ENCODE data around the gene DRD3.

The DRD3 gene

GRCh38 chr3:114178770-114179368 is at the start of gene DRD3:
Gene DRD3, minus strand, starts transcription at chr3:114179052. Its CDS starts 7,060 bp downstream, at chr3:114171992.
- no peaks in the 10 kb centered on the region for H3K27me3 ChIP-seq (ENCODE audit: low read depth, low read length)
- no peaks in the 10 kb centered on the region for H3K4me1 ChIP-seq (ENCODE audit: control insufficient read depth in 1 of 2, insufficient read depth in 2 of 2, low read length in 2 of 2)
- no peaks in the 10 kb centered on the region for H3K36me3 ChIP-seq (ENCODE audit: control insufficient read depth in 1 of 2, insufficient read depth in 2 of 2, low read length in 2 of 2)
- no peaks in the 10 kb centered on the region for H3K9me3 ChIP-seq (ENCODE audit: control insufficient read depth in 1 of 2, low read length in 2 of 2)
- H3K27ac ChIP-seq (ENCODE audit: low read length): no peak within 1 kb of the TSS
- H3K4me3 ChIP-seq (ENCODE audit: low read depth in 1 of 2, low read length in 2 of 2): no peak within 1 kb of the TSS

- no peak overlapping the region for H3K27ac ChIP-seq (ENCODE audit: low read length)
- H3K36me3 ChIP-seq (ENCODE audit: control insufficient read depth in 1 of 2, insufficient read depth in 2 of 2, low read length in 2 of 2): no peaks in the 10 kb centered on the region
Observed at GRCh38 chr3:114227076-114227475, 48.2 kb upstream of the DRD3 start.

GRCh38 chr3:114226313-114226712 is 47.5 kb upstream of the DRD3 start:
- H3K4me1 ChIP-seq (ENCODE audit: control insufficient read depth in 1 of 2, insufficient read depth in 2 of 2, low read length in 2 of 2): no peaks in the 10 kb centered on the region
- no peak overlapping the region for H3K27ac ChIP-seq (ENCODE audit: low read length)

More at GRCh38 chr3:114227076-114227475, 48.2 kb upstream of the DRD3 start:
- Histone ChIP-seq H3K27me3 (ENCODE audit: low read depth, low read length) (no peaks in the 10 kb centered on the region), H3K4me1 (ENCODE audit: control insufficient read depth in 1 of 2, insufficient read depth in 2 of 2, low read length in 2 of 2) (no peaks in the 10 kb centered on the region), H3K9me3 (ENCODE audit: control insufficient read depth in 1 of 2, low read length in 2 of 2) (peaks cover 8 to 18% of the 10 kb centered on the region in 2 donors), H3K4me3 (ENCODE audit: low read depth in 1 of 2, low read length in 2 of 2) (no peak overlapping the region)

GRCh38 chr3:114223143-114223542 is 44.3 kb upstream of the DRD3 start:
- Histone ChIP-seq H3K36me3 (ENCODE audit: control insufficient read depth in 1 of 2, insufficient read depth in 2 of 2, low read length in 2 of 2) (no peaks in the 10 kb centered on the region), H3K9me3 (ENCODE audit: control insufficient read depth in 1 of 2, low read length in 2 of 2) (peaks cover 8 to 18% of the 10 kb centered on the region in 2 donors), H3K4me3 (ENCODE audit: low read depth in 1 of 2, low read length in 2 of 2) (no peak overlapping the region), H3K4me1 (ENCODE audit: control insufficient read depth in 1 of 2, insufficient read depth in 2 of 2, low read length in 2 of 2) (no peaks in the 10 kb centered on the region), H3K27me3 (ENCODE audit: low read depth, low read length) (no peaks in the 10 kb centered on the region), H3K27ac (ENCODE audit: low read length) (no peak overlapping the region)

More at GRCh38 chr3:114226313-114226712, 47.5 kb upstream of the DRD3 start:
- Histone ChIP-seq H3K9me3 (ENCODE audit: control insufficient read depth in 1 of 2, low read length in 2 of 2) (peaks cover 8 to 18% of the 10 kb centered on the region in 2 donors), H3K36me3 (ENCODE audit: control insufficient read depth in 1 of 2, insufficient read depth in 2 of 2, low read length in 2 of 2) (no peaks in the 10 kb centered on the region), H3K27me3 (ENCODE audit: low read depth, low read length) (no peaks in the 10 kb centered on the region), H3K4me3 (ENCODE audit: low read depth in 1 of 2, low read length in 2 of 2) (no peak overlapping the region)

- Histone ChIP-seq H3K9me3 (ENCODE audit: control insufficient read depth in 1 of 2, low read length in 2 of 2) (peaks cover 8 to 18% of the 10 kb centered on the region in 2 donors), H3K4me3 (ENCODE audit: low read depth in 1 of 2, low read length in 2 of 2) (no peak overlapping the region), H3K36me3 (ENCODE audit: control insufficient read depth in 1 of 2, insufficient read depth in 2 of 2, low read length in 2 of 2) (no peaks in the 10 kb centered on the region), H3K27me3 (ENCODE audit: low read depth, low read length) (no peaks in the 10 kb centered on the region), H3K27ac (ENCODE audit: low read length) (no peak overlapping the region), H3K4me1 (ENCODE audit: control insufficient read depth in 1 of 2, insufficient read depth in 2 of 2, low read length in 2 of 2) (no peaks in the 10 kb centered on the region)
Observed at GRCh38 chr3:114221881-114222264, 43.0 kb upstream of the DRD3 start.

- H3K27me3 ChIP-seq (ENCODE audit: low read depth, low read length): no peaks in the 10 kb centered on the region
- H3K36me3 ChIP-seq (ENCODE audit: control insufficient read depth in 1 of 2, insufficient read depth in 2 of 2, low read length in 2 of 2): no peaks in the 10 kb centered on the region
- H3K4me1 ChIP-seq (ENCODE audit: control insufficient read depth in 1 of 2, insufficient read depth in 2 of 2, low read length in 2 of 2): no peaks in the 10 kb centered on the region
- H3K4me3 ChIP-seq (ENCODE audit: low read depth in 1 of 2, low read length in 2 of 2): no peak overlapping the region
- H3K9me3 ChIP-seq (ENCODE audit: control insufficient read depth in 1 of 2, low read length in 2 of 2): peaks cover 8 to 18% of the 10 kb centered on the region in 2 donors
- no peak overlapping the region for H3K27ac ChIP-seq (ENCODE audit: low read length)
Observed at GRCh38 chr3:114221165-114221880, 42.5 kb upstream of the DRD3 start.

GRCh38 chr3:114219741-114220140 is 40.9 kb upstream of the DRD3 start:
- H3K27me3 ChIP-seq (ENCODE audit: low read depth, low read length): no peaks in the 10 kb centered on the region
- H3K9me3 ChIP-seq (ENCODE audit: control insufficient read depth in 1 of 2, low read length in 2 of 2): peaks cover under 1 to 8% of the 10 kb centered on the region in 2 donors
- H3K27ac ChIP-seq (ENCODE audit: low read length): no peak overlapping the region
- H3K36me3 ChIP-seq (ENCODE audit: control insufficient read depth in 1 of 2, insufficient read depth in 2 of 2, low read length in 2 of 2): no peaks in the 10 kb centered on the region
- no peaks in the 10 kb centered on the region for H3K4me1 ChIP-seq (ENCODE audit: control insufficient read depth in 1 of 2, insufficient read depth in 2 of 2, low read length in 2 of 2)
- H3K4me3 ChIP-seq (ENCODE audit: low read depth in 1 of 2, low read length in 2 of 2): no peak overlapping the region

GRCh38 chr3:114218578-114219185 is 39.8 kb upstream of the DRD3 start:
- no peaks in the 10 kb centered on the region for H3K4me1 ChIP-seq (ENCODE audit: control insufficient read depth in 1 of 2, insufficient read depth in 2 of 2, low read length in 2 of 2)
- H3K4me3 ChIP-seq (ENCODE audit: low read depth in 1 of 2, low read length in 2 of 2): no peak overlapping the region
- no peaks in the 10 kb centered on the region for H3K36me3 ChIP-seq (ENCODE audit: control insufficient read depth in 1 of 2, insufficient read depth in 2 of 2, low read length in 2 of 2)
- H3K27me3 ChIP-seq (ENCODE audit: low read depth, low read length): no peaks in the 10 kb centered on the region
- H3K27ac ChIP-seq (ENCODE audit: low read length): no peak overlapping the region
- no peaks in the 10 kb centered on the region for H3K9me3 ChIP-seq (ENCODE audit: control insufficient read depth in 1 of 2, low read length in 2 of 2)

- Histone ChIP-seq H3K27ac (ENCODE audit: low read length) (no peak overlapping the region), H3K36me3 (ENCODE audit: control insufficient read depth in 1 of 2, insufficient read depth in 2 of 2, low read length in 2 of 2) (no peaks in the 10 kb centered on the region), H3K4me1 (ENCODE audit: control insufficient read depth in 1 of 2, insufficient read depth in 2 of 2, low read length in 2 of 2) (no peaks in the 10 kb centered on the region), H3K4me3 (ENCODE audit: low read depth in 1 of 2, low read length in 2 of 2) (no peak overlapping the region), H3K27me3 (ENCODE audit: low read depth, low read length) (no peaks in the 10 kb centered on the region), H3K9me3 (ENCODE audit: control insufficient read depth in 1 of 2, low read length in 2 of 2) (no peaks in the 10 kb centered on the region)
Observed at GRCh38 chr3:114218006-114218405, 39.2 kb upstream of the DRD3 start.

GRCh38 chr3:114217266-114217665 is 38.4 kb upstream of the DRD3 start:
- no peak overlapping the region for H3K27ac ChIP-seq (ENCODE audit: low read length)
- no peaks in the 10 kb centered on the region for H3K36me3 ChIP-seq (ENCODE audit: control insufficient read depth in 1 of 2, insufficient read depth in 2 of 2, low read length in 2 of 2)
- no peaks in the 10 kb centered on the region for H3K4me1 ChIP-seq (ENCODE audit: control insufficient read depth in 1 of 2, insufficient read depth in 2 of 2, low read length in 2 of 2)
- H3K27me3 ChIP-seq (ENCODE audit: low read depth, low read length): no peaks in the 10 kb centered on the region
- no peak overlapping the region for H3K4me3 ChIP-seq (ENCODE audit: low read depth in 1 of 2, low read length in 2 of 2)
- H3K9me3 ChIP-seq (ENCODE audit: control insufficient read depth in 1 of 2, low read length in 2 of 2): no peaks in the 10 kb centered on the region

- Histone ChIP-seq H3K4me3 (ENCODE audit: low read depth in 1 of 2, low read length in 2 of 2) (no peak overlapping the region), H3K4me1 (ENCODE audit: control insufficient read depth in 1 of 2, insufficient read depth in 2 of 2, low read length in 2 of 2) (no peaks in the 10 kb centered on the region), H3K27me3 (ENCODE audit: low read depth, low read length) (no peaks in the 10 kb centered on the region), H3K36me3 (ENCODE audit: control insufficient read depth in 1 of 2, insufficient read depth in 2 of 2, low read length in 2 of 2) (no peaks in the 10 kb centered on the region), H3K9me3 (ENCODE audit: control insufficient read depth in 1 of 2, low read length in 2 of 2) (no peaks in the 10 kb centered on the region), H3K27ac (ENCODE audit: low read length) (no peak overlapping the region)
Observed at GRCh38 chr3:114216186-114216970, 37.5 kb upstream of the DRD3 start.
